Esophagus mucosa (tissue), 1 donor: ENCODE data around the gene COL20A1. TPM values are rescaled to one million over a fixed set of nuclear protein-coding genes. Genes with fewer than 3 reads are reported as not detected.
"Not testable (repeated sequence)": the region's sequence is repeated elsewhere in the genome, so short reads cannot be mapped to it uniquely, and the experiment has no call there.

Experiments
- ATAC-seq: fragments of 200-7000 bp; cut with Tn5 transposase; one replicate; pipeline ENCODE4 v1.9.1; 2020
- total RNA-seq: library from RNA; stranded (reverse); gene quantifications from one replicate; pipeline ENCODE4 v1.2.4, GENCODE V29; 2023
- donor health status: DM: yes; HTN: yes; CAD: no.

COL20A1 gene
- total RNA-seq, 1 donor from 2014 or later, result not detected

- no peak for ATAC-seq
Observed at GRCh38 chr20:63378626-63379025, 85.6 kb downstream of the COL20A1 start.

DNA sequence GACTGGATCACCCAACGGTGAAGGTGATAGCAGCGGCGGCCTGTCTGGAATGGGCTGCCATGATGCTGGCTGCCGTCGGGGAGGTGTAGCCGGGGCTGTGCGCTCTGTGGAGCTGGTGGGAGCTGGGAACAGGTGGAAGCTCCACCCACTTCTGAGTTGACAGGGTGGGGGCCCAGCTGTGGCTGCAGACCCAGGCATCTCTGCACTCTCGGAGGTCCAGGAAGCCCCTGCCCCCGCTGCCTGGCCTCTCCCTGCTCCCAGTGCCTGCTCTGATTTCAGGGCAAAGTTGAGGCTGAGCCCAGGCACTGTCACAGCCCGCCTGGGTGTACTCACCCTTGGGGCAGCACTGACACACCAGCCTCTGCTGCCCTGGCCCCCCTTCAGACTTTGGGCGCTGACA is 86.3 kb downstream of the COL20A1 start:
- ATAC-seq, result no peak

DNA sequence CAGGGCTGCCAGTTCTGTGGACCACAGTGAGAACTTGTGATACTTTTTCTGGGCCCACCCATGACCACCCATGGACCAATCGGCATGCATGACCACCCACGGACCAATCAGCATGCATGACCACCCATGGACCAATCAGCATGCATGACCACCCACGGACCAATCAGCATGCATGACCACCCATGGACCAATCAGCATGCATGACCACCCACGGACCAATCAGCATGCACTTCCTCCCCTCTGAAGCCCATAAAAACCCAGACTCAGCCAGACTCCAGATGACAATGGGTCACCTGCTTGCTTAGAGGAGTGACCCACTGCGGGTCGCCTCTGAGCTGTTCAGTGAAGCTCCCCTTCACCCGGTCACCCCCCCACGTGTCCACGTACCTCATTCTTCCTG is 86.9 kb downstream of the COL20A1 start:
- not testable (repeated sequence) for ATAC-seq

- no peak for ATAC-seq
Observed at GRCh38 chr20:63380346-63380870, 87.4 kb downstream of the COL20A1 start.

DNA sequence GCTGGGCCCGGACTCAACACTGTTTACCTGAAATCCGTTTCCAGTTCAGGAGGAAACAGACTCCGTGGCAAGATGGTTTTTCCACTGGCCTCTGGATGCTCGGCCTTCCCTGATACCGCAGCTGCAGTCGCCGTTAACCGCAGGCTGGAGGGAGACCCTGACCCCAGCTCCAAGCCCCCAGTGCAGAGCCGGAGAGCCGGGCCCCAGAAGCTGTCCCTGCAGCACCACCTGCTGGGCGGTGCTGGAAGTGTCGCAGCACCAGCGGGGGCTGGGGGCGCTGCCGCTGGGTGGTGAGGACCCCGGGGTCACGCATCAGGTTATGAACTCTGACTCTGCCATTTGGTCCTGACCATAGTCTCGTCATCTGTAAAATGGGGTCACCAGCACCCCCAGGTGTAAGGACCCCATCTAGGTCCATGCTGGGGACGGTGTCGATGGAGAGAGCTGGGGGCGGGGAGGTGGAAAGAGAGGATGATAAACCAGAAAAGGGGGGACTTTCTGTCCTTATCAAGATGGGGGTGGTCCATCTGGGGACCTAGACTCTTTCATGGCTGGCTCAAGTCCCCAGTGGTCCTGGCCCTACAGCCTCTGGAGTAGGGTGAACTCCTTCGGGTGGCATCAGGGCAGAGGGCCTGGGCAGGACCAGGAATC is 88.9 kb downstream of the COL20A1 start:
- ATAC-seq, result no peak

GRCh38 chr20:63382551-63383300 is 89.7 kb downstream of the COL20A1 start:
- no peak for ATAC-seq

DNA sequence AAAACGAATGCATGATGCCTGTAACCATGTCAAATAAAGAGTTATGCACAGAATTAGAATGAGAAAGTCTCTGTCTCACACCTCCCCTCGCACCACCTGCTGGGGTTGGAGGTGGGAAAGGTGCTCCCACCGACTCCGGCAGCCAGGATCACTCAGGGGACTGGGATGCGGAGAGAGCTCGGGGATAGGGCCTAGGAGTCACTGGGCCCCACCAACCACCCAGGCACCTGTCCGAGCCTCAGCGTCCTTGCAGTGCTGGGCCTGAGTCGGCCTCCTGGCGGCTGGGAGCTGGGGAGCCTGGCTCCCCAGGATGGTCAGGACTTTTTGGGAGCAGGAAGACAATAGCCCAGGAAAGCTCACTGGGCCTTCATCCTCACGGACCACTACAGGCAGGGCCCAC is 90.6 kb downstream of the COL20A1 start:
- ATAC-seq, result no peak

DNA sequence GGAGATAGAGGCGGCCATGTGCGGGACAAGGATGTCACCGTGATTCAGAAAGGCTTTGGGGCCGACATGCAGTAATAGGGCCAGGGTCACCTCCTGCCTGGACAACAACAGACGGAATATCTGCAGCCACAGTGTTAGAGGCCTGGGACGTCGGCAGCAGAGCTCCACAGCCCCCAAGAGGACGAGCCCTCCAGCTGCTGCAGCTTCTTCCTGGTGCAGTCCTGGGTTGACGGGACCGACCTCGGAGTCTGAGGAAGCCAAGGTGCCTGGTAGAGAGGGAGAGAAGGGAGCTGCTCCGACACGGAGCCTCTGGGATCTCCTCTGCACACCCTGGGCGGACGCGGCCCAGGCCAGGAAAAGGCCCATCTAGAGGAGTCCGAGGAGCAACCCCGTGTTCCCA is 91.3 kb downstream of the COL20A1 start:
- no peak for ATAC-seq

Other genes starting within 250 kb of the COL20A1 start
- gene YTHDF1, start 77.1 kb upstream of the COL20A1 start, total RNA-seq, result 22.5 TPM
- gene BIRC7, start 57.3 kb upstream of the COL20A1 start, total RNA-seq, result not detected
- gene NKAIN4, start 38.7 kb upstream of the COL20A1 start, total RNA-seq, result not detected
- gene ARFGAP1, start 20.4 kb upstream of the COL20A1 start, total RNA-seq, result 26.3 TPM
- not detected for gene CHRNA4, start 68.2 kb downstream of the COL20A1 start, total RNA-seq
- not detected for gene KCNQ2, start 179.5 kb downstream of the COL20A1 start, total RNA-seq
- gene EEF1A2, start 205.9 kb downstream of the COL20A1 start, total RNA-seq, result 0.76 TPM
- gene PPDPF, start 227.6 kb downstream of the COL20A1 start, total RNA-seq, result 459 TPM
- 92.7 TPM for gene PTK6, start 244.2 kb downstream of the COL20A1 start, total RNA-seq